Panc1 (cell line): ENCODE results near the gene HOXB5. TPM values are rescaled to one million over a fixed set of nuclear protein-coding genes. Genes with fewer than 3 reads are reported as not detected.

ENCODE experiments used
- ATAC-seq: fragments of 200-7000 bp; cut with Tn5 transposase; 2 replicates; pipeline ENCODE4 v1.9.1; 2020; ENCODE audit warnings: mild to moderate bottlenecking, moderate library complexity
- BruUV-seq: library from RNA; stranded (reverse); fragments of 400-500 nt; replicated peaks from 2 replicates; lab custom pipeline; 2021; lab: Mats Ljungman, UMichigan
- CTCF ChIA-PET: fragments of 300-600 bp; sonication (Branson Sonifier 250); formaldehyde crosslinking; loops from one replicate; lab custom pipeline; 2022; ENCODE audit warnings: antibody characterized with exemption; lab: Charles Lee
- POLR2A ChIA-PET: fragments of 300-600 bp; sonication (Branson Sonifier 250); formaldehyde crosslinking; loops from one replicate; lab custom pipeline; 2022; ENCODE audit warnings: antibody characterized with exemption; lab: Charles Lee
- DNase-seq: peaks from one replicate; pipeline ENCODE4 v3.0.0-alpha.2; 2010; ENCODE audit warnings: low read depth, low spot score
- H3K27ac ChIP-seq: 2 replicates; pipeline ENCODE4 v1.5.1; 2011; ENCODE audit warnings: mild to moderate bottlenecking, low read length, inconsistent platforms
- H3K27me3 ChIP-seq: fragments of 200-500 bp; sonication (Bioruptor generic); 2 replicates; pipeline ENCODE4 v1.6.0; 2014; ENCODE audit warnings: low read length, inconsistent platforms; ENCODE audit not compliant: control insufficient read depth, insufficient read depth
- H3K36me3 ChIP-seq: fragments of 200-500 bp; sonication (Bioruptor generic); 2 replicates; pipeline ENCODE4 v1.5.1; 2014; ENCODE audit warnings: inconsistent platforms, mild to moderate bottlenecking, low read length, moderate library complexity; ENCODE audit not compliant: control insufficient read depth, insufficient read depth
- H3K4me1 ChIP-seq: 2 replicates; pipeline ENCODE4 v1.5.1; 2011; ENCODE audit warnings: inconsistent platforms, mild to moderate bottlenecking, low read length, moderate library complexity; ENCODE audit not compliant: control insufficient read depth, insufficient read depth
- H3K4me3 ChIP-seq, 2 experiments: 2 replicates each; pipeline ENCODE4 v1.5.1; 2011 to 2012; ENCODE audit warnings: low read depth in 2 of 2, low read length in 2 of 2, mild to moderate bottlenecking in 2 of 2, inconsistent platforms in 1 of 2, moderate library complexity in 1 of 2
- H3K9me3 ChIP-seq: fragments of 200-500 bp; sonication (Bioruptor generic); 2 replicates; pipeline ENCODE4 v1.5.1; 2014; ENCODE audit warnings: low read depth, mild to moderate bottlenecking, inconsistent platforms, low read length, moderate library complexity; ENCODE audit not compliant: control insufficient read depth, insufficient read depth
- POLR2AphosphoS5 ChIP-seq: IDR thresholded peaks from 2 replicates; pipeline ENCODE4 v1.6.1; 2012; ENCODE audit warnings: mild to moderate bottlenecking, low read depth, low read length, moderate library complexity
- SIN3A ChIP-seq: IDR thresholded peaks from 2 replicates; pipeline ENCODE4 v1.6.1; 2012; ENCODE audit warnings: low read depth, mild to moderate bottlenecking, low read length, moderate library complexity, borderline replicate concordance; ENCODE audit not compliant: insufficient read depth
- TCF7L2 ChIP-seq: IDR thresholded peaks from 2 replicates; pipeline ENCODE4 v1.6.1; 2011; ENCODE audit warnings: mild to moderate bottlenecking, low read depth, low read length, inconsistent platforms
- in situ Hi-C: cut with HindIII; loops from 2 replicates; pipeline ENCODE4 v1.10.0; 2016; ENCODE audit warnings: low sequenced_read_pairs, low pct_unique_long_range_greater_than_20kb
- intact Hi-C: fragments of 100-400 bp; cut with micrococcal nuclease; formaldehyde crosslinking; loops from one replicate; pipeline ENCODE4 v1.10.0; 2022; ENCODE audit not compliant: unreplicated experiment
- total RNA-seq: library from RNA; stranded (reverse); gene quantifications from one replicate; pipeline ENCODE4 v1.2.1, GENCODE V29; 2021; ENCODE audit not compliant: unreplicated experiment
- TF ChIP-seq, protein P1 (sequence below): fragments of 450-650 bp; IDR thresholded peaks from 2 replicates; pipeline ENCODE4 v1.5.1; 2017; ENCODE audit warnings: mild to moderate bottlenecking
- TF ChIP-seq, protein P2 (sequence below), 2 experiments: IDR thresholded peaks; 2 replicates each; pipeline ENCODE4 v1.6.1; 2011 to 2012; ENCODE audit warnings: low read depth in 2 of 2, control low read depth in 1 of 2, low read length in 1 of 2, mild to moderate bottlenecking in 1 of 2, moderate library complexity in 1 of 2; ENCODE audit not compliant: insufficient read depth in 1 of 2

Gene HOXB5
- total RNA-seq, 1 experiment from 2014 or later: 67.2 TPM

DNA sequence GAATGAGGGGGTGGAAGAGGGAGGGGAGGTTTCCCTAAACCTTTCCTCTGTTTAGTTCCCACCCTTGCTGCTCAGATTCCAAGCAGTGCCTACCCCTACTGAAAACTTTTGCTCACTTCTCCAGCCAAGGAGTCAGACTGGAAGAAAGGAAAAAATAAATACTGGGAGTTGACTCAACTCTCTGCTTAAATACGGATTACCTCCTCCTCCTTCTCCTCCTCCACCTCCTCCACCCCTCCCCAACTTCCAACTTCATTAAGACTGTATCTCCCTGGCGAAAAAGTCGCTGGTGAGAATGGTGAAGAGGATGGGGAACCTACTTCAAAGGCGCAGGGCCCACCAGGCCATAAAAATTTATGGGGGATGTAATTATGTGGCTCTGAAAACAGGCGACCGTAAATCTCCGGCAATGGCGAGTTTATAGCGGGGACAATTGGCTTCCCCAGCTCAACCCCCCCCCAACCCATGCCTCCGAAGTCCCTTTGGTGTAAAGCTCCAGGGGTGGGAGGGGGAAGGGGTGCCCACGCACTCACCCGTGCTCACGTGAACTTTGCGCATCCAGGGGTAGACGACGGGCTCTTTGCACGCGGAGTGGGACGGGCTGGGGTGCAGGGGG, 16.1 kb downstream of the HOXB5 start:
- Histone ChIP-seq H3K9me3 (no peaks in the 10 kb centered on the region), H3K4me1 (peaks cover 78% of the 10 kb centered on the region), H3K4me3 (peak overlapping the region; percentile 70 to 99), H3K36me3 (peaks cover 12% of the 10 kb centered on the region), H3K27me3 (no peaks in the 10 kb centered on the region), H3K27ac (peak overlapping the region; percentile 93)
- peak; percentile 4 for ATAC-seq
- ChIA-PET CTCF (interaction anchor here (0.6 kb wide), 2 partner anchors 12 to 19 kb away, joined by 3 read pairs; no protein-coding TSS in a partner anchor), POLR2A (interaction anchor here (0.6 kb wide), 4 partner anchors 8 to 763 kb away, joined by 3 to 7 read pairs (median 4); no protein-coding TSS in a partner anchor)
- no peak for DNase-seq
- intact Hi-C loops (no loop called here), in situ Hi-C loops (no loop called here)
- TF ChIP-seq, protein P1, sequence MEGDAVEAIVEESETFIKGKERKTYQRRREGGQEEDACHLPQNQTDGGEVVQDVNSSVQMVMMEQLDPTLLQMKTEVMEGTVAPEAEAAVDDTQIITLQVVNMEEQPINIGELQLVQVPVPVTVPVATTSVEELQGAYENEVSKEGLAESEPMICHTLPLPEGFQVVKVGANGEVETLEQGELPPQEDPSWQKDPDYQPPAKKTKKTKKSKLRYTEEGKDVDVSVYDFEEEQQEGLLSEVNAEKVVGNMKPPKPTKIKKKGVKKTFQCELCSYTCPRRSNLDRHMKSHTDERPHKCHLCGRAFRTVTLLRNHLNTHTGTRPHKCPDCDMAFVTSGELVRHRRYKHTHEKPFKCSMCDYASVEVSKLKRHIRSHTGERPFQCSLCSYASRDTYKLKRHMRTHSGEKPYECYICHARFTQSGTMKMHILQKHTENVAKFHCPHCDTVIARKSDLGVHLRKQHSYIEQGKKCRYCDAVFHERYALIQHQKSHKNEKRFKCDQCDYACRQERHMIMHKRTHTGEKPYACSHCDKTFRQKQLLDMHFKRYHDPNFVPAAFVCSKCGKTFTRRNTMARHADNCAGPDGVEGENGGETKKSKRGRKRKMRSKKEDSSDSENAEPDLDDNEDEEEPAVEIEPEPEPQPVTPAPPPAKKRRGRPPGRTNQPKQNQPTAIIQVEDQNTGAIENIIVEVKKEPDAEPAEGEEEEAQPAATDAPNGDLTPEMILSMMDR: no peak
- TF ChIP-seq, protein P2, sequence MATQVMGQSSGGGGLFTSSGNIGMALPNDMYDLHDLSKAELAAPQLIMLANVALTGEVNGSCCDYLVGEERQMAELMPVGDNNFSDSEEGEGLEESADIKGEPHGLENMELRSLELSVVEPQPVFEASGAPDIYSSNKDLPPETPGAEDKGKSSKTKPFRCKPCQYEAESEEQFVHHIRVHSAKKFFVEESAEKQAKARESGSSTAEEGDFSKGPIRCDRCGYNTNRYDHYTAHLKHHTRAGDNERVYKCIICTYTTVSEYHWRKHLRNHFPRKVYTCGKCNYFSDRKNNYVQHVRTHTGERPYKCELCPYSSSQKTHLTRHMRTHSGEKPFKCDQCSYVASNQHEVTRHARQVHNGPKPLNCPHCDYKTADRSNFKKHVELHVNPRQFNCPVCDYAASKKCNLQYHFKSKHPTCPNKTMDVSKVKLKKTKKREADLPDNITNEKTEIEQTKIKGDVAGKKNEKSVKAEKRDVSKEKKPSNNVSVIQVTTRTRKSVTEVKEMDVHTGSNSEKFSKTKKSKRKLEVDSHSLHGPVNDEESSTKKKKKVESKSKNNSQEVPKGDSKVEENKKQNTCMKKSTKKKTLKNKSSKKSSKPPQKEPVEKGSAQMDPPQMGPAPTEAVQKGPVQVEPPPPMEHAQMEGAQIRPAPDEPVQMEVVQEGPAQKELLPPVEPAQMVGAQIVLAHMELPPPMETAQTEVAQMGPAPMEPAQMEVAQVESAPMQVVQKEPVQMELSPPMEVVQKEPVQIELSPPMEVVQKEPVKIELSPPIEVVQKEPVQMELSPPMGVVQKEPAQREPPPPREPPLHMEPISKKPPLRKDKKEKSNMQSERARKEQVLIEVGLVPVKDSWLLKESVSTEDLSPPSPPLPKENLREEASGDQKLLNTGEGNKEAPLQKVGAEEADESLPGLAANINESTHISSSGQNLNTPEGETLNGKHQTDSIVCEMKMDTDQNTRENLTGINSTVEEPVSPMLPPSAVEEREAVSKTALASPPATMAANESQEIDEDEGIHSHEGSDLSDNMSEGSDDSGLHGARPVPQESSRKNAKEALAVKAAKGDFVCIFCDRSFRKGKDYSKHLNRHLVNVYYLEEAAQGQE (IDR thresholded peaks at IDR 0.05; ENCODE audit: insufficient read depth in 1 of 2, low read depth in 2 of 2, low read length in 1 of 2): 0 out of 4 replicates have a peak, but pooled peaks of 1 of the 2 experiments have one; percentile 16
- TF ChIP-seq SIN3A (peak; percentile 23; the same call in 1 of the 2 replicates), TCF7L2 (peak; percentile 98), POLR2AphosphoS5 (peak; percentile 72; the same call in 1 of the 2 replicates)
- no TSS peak for BruUV-seq

DNA sequence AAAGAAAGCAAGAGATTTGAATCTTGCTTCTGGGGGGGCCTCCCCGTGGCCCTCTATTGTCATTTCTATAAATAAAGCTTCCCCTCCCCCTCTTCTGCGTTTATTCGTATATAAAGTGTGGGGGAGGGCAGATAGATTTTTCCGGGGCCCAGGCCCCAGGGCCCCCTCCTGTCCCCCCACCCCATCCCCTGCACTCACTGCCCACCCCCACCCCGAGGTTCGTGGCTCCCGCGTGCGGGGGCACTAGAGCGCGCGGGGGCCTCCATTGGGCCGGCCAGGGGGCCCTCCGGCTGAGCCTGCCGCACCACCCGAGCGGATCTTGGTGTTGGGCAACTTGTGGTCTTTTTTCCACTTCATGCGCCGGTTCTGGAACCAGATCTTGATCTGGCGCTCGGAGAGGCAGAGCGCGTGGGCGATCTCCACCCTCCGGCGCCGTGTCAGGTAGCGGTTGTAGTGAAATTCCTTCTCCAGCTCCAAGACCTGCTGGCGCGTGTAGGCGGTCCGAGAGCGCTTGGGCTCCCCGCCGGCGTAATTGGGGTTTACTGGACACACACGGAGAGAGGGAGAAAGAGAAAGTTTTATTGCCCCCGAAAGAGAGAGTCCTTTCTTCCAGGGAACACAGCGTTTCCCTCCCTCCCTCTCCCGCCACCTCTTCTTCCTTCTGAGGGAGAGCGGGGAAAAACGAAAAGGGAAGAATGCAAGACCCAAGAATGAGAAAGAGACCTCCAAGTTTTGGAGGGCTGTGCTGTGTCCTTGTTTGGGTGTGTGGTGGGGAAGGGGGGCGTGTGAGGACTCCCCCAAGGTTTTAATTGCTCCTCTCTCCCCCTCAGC, 16.9 kb downstream of the HOXB5 start:
- CTCF ChIA-PET: no interaction called here
- Histone ChIP-seq H3K4me3 (peak overlapping the region; percentile 70 to 99), H3K27ac (peak overlapping the region; percentile 97), H3K4me1 (peaks cover 85% of the 10 kb centered on the region), H3K36me3 (peaks cover 12% of the 10 kb centered on the region), H3K9me3 (no peaks in the 10 kb centered on the region), H3K27me3 (no peaks in the 10 kb centered on the region)
- in situ Hi-C loops (no loop called here), intact Hi-C loops (no loop called here)
- BruUV-seq: no TSS peak
- ATAC-seq: no peak
- TF ChIP-seq, protein P2 (IDR thresholded peaks at IDR 0.05; ENCODE audit: insufficient read depth in 1 of 2, low read depth in 2 of 2, low read length in 1 of 2): no peak
- TF ChIP-seq SIN3A: no peak
- no peak for TF ChIP-seq POLR2AphosphoS5
- TF ChIP-seq TCF7L2: no peak
- TF ChIP-seq, protein P1: no peak
- POLR2A ChIA-PET: interaction anchor here (1.0 kb wide), 1 partner anchor 12 kb away, joined by 3 read pairs; no protein-coding TSS in a partner anchor
- DNase-seq: no peak
